ENCODE measurements around the gene LSM10.

Gene LSM10

DNA sequence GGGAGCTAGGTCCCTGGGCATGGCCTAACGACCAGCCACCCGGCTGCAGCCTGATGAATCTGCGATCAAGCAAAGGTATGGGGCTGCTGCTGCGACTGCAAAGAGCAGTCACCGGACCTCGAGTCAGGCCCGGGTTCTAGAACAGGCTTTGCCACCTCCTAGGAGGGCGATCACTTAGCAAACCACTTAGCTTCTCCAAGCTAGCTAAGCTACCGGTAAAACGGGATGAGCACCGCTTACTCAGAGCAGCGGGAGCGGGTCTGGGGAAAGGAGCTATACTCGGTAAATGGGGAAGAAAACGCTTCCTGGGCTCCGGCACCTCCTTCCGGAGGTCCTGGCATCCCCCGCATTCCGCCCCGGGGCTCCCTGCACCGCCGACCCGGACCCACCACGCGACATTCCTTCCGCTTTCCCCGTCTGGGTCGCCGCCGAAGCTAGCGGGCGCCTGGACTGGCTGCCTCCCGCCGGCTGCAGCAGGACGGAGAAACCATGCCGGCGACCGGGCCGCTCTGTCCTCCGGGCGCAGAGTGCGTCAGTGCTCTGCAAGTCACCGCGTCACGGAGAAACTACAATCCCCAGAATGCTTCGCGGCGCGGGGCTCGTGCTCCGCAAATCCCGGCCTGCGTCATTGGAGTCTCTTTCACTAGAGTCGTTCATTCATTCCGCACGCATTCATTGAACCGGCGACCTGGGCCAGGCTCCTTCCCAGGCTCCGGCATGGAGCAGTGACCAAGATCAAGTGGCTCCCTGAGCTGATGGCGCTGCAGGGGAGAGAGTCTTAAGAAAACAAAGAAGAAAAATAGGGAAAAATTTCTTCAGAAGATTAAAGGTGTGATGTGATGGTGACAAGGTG lies at the start of gene LSM10:
LSM10 (minus strand) TSS at position 531 of the 853 bp plus-strand sequence. CDS start 3,779 bp downstream, outside the sequence.
- DNase-seq (ENCODE audit: low read depth in 2 of 2), result peak; percentile 84 to 89

DNA sequence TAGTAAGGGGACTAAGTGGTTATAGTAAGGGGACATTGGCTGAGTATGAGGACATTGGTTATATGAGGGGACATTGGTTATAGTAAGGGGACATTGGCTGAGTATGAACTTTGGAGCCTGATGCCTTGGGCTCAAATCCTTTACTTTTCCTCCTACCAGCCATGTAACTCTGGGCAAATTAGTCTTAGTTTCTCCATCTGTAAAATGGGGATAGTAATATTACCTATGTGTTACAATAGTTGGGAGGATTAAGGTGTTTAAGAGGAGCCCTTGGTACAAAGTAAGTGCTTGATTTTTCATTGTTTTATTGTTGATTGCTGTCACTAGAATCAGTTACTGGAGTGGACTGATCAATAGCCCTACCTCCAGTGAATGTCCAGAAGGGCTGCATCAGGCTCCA lies 49.7 kb upstream of the LSM10 start:
- DNase-seq (ENCODE audit: low read depth in 2 of 2), result no peak

GRCh38 chr1:36446746-36447145 lies 49.0 kb upstream of the LSM10 start:
- DNase-seq (ENCODE audit: low read depth in 2 of 2), result no peak

GRCh38 chr1:36446271-36446670 lies 48.6 kb upstream of the LSM10 start:
- no peak for DNase-seq (ENCODE audit: low read depth in 2 of 2)

- no peak for DNase-seq (ENCODE audit: low read depth in 2 of 2)
These were observed 45.6 kb upstream of the LSM10 start for GRCh38 chr1:36443297-36443696.

- DNase-seq (ENCODE audit: low read depth in 2 of 2), result no peak
These were observed 44.6 kb upstream of the LSM10 start for GRCh38 chr1:36442337-36442736.

DNA sequence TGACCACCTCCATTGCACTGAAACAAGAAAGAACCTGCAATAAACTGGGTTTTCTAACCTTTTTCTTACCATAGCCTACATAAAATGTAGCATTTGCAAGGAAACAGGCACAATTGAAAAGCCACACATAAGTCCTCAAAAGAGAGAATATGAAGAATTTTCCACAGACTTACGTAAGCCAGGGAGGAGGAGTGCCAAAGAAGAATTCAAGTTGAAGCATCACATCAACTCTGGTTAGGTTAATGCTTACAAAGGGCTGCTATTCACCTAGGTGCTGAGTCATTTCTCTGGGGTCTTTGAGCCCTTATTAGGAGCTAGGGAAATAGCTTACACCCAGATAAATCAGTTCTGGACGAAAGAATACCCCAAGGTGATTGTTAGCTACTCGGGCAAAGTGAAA lies 42.9 kb upstream of the LSM10 start:
- DNase-seq (ENCODE audit: low read depth in 2 of 2), result no peak

DNA sequence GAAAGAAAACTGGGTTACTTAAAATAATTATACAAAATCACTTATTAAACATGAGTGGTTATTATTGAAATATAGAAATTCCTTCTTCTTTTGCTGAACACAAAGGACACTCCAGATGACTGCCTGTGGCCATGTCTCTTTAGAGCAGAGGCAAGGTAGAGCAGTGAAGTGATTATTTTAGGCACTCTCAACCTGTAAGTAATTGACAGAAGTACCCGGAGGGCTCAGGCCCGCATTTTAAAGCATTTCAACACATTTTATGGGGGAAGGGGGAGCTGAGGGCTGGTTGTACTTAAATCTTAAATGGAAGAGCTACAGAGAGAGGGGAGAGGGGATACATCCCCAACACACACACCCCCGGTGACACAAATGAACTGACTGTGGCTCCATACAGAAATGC lies 42.3 kb upstream of the LSM10 start:
- DNase-seq (ENCODE audit: low read depth in 2 of 2), result no peak

GRCh38 chr1:36438715-36439114 lies 41.0 kb upstream of the LSM10 start:
- no peak for DNase-seq (ENCODE audit: low read depth in 2 of 2)

GRCh38 chr1:36436821-36437220 lies 39.1 kb upstream of the LSM10 start:
- DNase-seq (ENCODE audit: low read depth in 2 of 2), result no peak

DNA sequence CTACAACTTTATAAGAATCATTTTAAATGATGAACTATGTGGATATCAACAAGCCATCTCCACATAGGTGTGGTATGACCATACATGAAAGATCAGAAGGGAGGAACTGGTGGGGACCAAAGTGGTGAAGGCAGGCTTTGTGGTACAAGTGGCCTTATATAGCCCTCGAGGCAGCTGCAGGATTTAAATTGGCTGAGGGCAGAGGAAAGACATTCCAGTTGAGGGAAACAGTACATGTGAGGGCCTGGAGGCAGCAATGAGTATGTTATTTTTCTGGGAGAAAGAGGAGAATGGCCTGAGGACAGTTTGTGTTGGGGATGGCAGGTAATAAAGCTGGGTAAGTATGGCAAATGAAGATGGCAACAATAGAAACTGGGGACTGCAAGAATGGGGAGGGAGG lies 35.4 kb upstream of the LSM10 start:
- no peak for DNase-seq (ENCODE audit: low read depth in 2 of 2)

- DNase-seq (ENCODE audit: low read depth in 2 of 2), result no peak
These were observed 34.9 kb upstream of the LSM10 start for GRCh38 chr1:36432616-36433015.

DNA sequence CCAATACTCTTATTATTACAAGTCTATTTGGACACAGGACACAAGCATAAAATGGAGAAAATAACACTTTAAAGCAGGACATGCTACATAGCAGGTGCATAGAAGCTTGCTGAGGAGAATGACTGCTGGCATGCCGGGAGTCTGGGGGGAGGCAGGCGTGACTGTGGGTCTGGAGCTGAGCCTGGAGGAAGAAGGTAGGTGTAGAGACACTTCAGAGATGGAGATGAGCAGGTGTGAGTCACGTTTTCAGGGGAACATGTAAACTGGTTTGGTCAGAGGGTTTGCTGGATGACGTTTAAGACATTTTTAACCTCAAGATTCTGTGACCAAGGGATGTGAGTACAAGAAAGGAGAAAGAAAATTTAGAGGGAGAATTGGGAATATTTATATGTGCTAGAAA lies 28.1 kb upstream of the LSM10 start:
- no peak for DNase-seq (ENCODE audit: low read depth in 2 of 2)

- no peak for DNase-seq (ENCODE audit: low read depth in 2 of 2)
These were observed 23.9 kb upstream of the LSM10 start for GRCh38 chr1:36421649-36422048.

DNA sequence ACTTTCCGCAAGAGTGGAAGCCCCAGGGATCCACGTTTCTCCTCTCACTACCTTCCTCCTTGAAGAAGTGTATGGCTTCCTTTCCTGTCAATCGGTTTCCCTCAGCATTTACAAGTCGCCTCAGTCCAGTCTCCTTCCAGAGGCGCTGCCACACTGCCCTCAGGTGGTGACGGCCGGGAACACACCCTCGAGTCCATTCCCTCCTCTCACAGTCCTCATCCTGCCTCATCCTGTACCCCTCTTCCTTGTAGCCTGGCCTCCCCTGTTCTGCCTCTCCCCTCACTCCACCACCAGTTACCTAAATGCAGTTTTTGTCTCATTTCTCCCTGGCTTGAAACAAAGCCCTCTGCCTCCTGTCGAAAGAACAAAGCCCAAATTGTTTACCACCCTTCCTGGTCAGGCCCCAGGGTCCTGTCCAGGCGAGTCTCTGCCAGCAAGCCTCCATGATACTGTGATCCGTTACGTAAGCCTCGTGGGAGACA lies 23.2 kb upstream of the LSM10 start:
- peak; percentile 77 to 94 for DNase-seq (ENCODE audit: low read depth in 2 of 2)

DNA sequence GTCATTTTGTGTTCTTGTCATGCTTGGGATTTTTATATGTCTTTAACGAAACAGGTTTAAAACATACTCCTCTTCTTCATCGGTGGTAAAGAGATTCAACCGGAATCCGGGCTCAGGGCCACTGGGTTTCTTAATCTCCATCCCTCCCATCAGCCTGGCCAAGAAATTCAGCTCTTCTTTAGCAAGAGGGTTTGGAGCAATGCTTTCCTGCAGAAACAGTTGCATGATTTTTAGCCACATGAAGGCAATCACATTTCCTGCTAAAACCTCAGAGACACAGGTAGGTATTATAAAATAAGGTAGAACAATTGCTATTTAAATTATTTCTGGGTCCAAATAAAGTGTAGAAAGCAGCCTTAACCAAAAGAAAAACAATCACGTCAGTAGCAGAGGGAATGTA lies 22.7 kb upstream of the LSM10 start:
- DNase-seq (ENCODE audit: low read depth in 2 of 2), result no peak

DNA sequence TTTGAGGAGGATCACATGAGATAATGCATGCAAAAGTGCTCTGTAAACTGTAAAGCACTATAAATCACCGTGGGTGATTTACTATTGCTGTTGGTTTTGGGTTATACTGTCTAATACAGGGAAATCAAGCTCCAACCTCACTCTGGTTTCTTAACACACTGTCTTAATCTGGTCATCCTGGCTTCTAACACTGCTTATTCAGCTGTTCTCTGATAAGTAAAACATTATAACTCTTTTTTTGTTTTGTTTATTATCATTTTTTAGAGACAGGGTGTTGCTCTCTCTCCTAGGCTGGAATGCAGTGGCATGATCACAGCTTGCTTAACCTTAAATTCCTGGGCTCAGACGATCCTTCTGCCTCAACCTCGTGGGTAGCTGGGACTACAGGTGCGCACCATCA lies 21.9 kb upstream of the LSM10 start:
- no peak for DNase-seq (ENCODE audit: low read depth in 2 of 2)

DNA sequence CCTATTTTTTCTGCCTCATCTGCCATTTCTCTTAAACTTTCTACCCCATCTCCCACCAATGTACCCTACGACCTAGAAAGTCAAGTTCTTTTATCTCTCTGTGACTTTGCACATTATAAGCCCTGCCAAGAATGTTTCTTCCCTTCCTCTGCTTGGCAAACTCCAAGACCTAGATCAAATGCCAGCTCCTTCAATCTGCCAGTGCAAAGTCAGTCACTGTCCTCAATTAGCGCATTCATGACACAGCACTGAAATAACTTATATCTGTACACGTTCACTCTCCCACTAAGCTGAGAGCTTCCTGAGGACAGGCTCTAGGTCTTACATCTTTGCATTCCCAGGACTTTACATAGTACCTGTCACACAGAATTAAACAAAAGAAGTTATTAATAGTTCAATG lies 21.4 kb upstream of the LSM10 start:
- no peak for DNase-seq (ENCODE audit: low read depth in 2 of 2)

- no peak for DNase-seq (ENCODE audit: low read depth in 2 of 2)
These were observed 20.2 kb upstream of the LSM10 start for GRCh38 chr1:36417931-36418330.

GRCh38 chr1:36415661-36416326 lies 18.1 kb upstream of the LSM10 start:
- DNase-seq (ENCODE audit: low read depth in 2 of 2), result no peak

DNA sequence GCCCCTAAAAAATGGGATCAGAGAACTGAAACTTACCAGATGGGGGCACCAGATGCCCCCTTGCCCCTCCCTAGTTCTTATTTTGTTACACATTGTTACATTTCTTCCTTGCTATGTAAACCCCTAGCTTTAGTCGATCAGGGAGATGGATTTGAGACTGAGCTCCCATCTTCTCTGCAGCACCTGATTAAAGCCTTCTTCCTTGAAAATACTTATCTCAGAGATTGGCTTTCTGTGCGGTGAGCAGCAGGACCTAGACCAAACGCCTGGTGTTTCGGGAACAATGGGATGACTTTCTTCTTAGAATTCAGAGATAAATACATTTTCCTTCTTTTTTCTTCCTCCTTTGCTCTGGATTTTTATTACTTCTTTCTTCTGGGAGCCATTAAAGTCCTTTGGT lies 16.7 kb upstream of the LSM10 start:
- no peak for DNase-seq (ENCODE audit: low read depth in 2 of 2)

GRCh38 chr1:36411674-36412648 lies 14.3 kb upstream of the LSM10 start:
- peak in 1 of 2 donors; percentile 26 for DNase-seq (ENCODE audit: low read depth in 2 of 2)
